H9 (cell line): ENCODE results near the gene RAD54L. TPM values are rescaled to one million over a fixed set of nuclear protein-coding genes. Genes with fewer than 3 reads are reported as not detected.

ENCODE experiments used
- DNase-seq: peaks from one replicate; pipeline ENCODE4 v3.0.0-alpha.2; 2017
- H2AFZ ChIP-seq: one replicate; pipeline ENCODE4 v1.6.1; 2013; ENCODE audit warnings: mild to moderate bottlenecking, low read length, control low read depth, moderate library complexity
- H2AK5ac ChIP-seq: 2 replicates; pipeline ENCODE4 v1.6.1; 2013; ENCODE audit warnings: low read length, control low read depth, mixed read lengths; ENCODE audit not compliant: insufficient read length
- H2BK120ac ChIP-seq: one replicate; pipeline ENCODE4 v1.6.1; 2013; ENCODE audit warnings: low read depth, mild to moderate bottlenecking, low read length, control low read depth, inconsistent platforms; ENCODE audit not compliant: poor library complexity, severe bottlenecking
- H2BK12ac ChIP-seq: 2 replicates; pipeline ENCODE4 v1.6.1; 2013; ENCODE audit warnings: low read length, control low read depth, mixed read lengths, low read depth; ENCODE audit not compliant: insufficient read length
- H2BK15ac ChIP-seq: 2 replicates; pipeline ENCODE4 v1.6.1; 2013; ENCODE audit warnings: low read depth, low read length, control low read depth
- H2BK20ac ChIP-seq: one replicate; pipeline ENCODE4 v1.6.1; 2013; ENCODE audit warnings: low read depth, mild to moderate bottlenecking, low read length, control low read depth, inconsistent platforms; ENCODE audit not compliant: poor library complexity, severe bottlenecking
- H2BK5ac ChIP-seq: 2 replicates; pipeline ENCODE4 v1.6.1; 2013; ENCODE audit warnings: low read length, control low read depth, mixed read lengths; ENCODE audit not compliant: insufficient read length
- H3K14ac ChIP-seq: 2 replicates; pipeline ENCODE4 v1.6.1; 2013; ENCODE audit warnings: low read length, control low read depth; ENCODE audit not compliant: insufficient read depth
- H3K18ac ChIP-seq: 2 replicates; pipeline ENCODE4 v1.6.1; 2013; ENCODE audit warnings: low read depth, mild to moderate bottlenecking, mixed read lengths, low read length, control low read depth; ENCODE audit not compliant: insufficient read length
- H3K23ac ChIP-seq: 2 replicates; pipeline ENCODE4 v1.6.1; 2013; ENCODE audit warnings: low read length, control low read depth, mixed read lengths, low read depth; ENCODE audit not compliant: insufficient read length
- H3K23me2 ChIP-seq: 2 replicates; pipeline ENCODE4 v1.6.1; 2013; ENCODE audit warnings: low read depth, mild to moderate bottlenecking, mixed read lengths, low read length, control low read depth; ENCODE audit not compliant: insufficient read length, poor library complexity, severe bottlenecking
- H3K27ac ChIP-seq: 2 replicates; pipeline ENCODE4 v1.5.1; 2013; ENCODE audit warnings: low read length, control low read depth, mixed read lengths, low read depth; ENCODE audit not compliant: insufficient read length
- H3K27me3 ChIP-seq: 2 replicates; pipeline ENCODE4 v1.6.1; 2013; ENCODE audit warnings: low read length, control low read depth, inconsistent platforms; ENCODE audit not compliant: insufficient read depth
- H3K4ac ChIP-seq: 2 replicates; pipeline ENCODE4 v1.6.1; 2013; ENCODE audit warnings: low read depth, mild to moderate bottlenecking, control low read depth, inconsistent platforms, low read length, moderate library complexity
- H3K4me1 ChIP-seq: 2 replicates; pipeline ENCODE4 v1.6.1; 2013; ENCODE audit warnings: low read length, control low read depth, inconsistent platforms; ENCODE audit not compliant: insufficient read depth
- H3K4me2 ChIP-seq: 2 replicates; pipeline ENCODE4 v1.6.1; 2013; ENCODE audit warnings: low read length, control low read depth, mixed read lengths; ENCODE audit not compliant: insufficient read length, insufficient read depth
- H3K56ac ChIP-seq: 2 replicates; pipeline ENCODE4 v1.6.1; 2013; ENCODE audit warnings: low read depth, mild to moderate bottlenecking, mixed read lengths, low read length, control low read depth; ENCODE audit not compliant: insufficient read length
- H3K79me1 ChIP-seq: 2 replicates; pipeline ENCODE4 v1.6.1; 2013; ENCODE audit warnings: low read depth, mild to moderate bottlenecking, moderate library complexity, low read length, control low read depth, inconsistent platforms; ENCODE audit not compliant: insufficient read depth, poor library complexity, severe bottlenecking
- H3K79me2 ChIP-seq: 2 replicates; pipeline ENCODE4 v1.6.1; 2013; ENCODE audit warnings: low read length, control low read depth, inconsistent platforms; ENCODE audit not compliant: insufficient read depth
- H3K9ac ChIP-seq: 2 replicates; pipeline ENCODE4 v1.6.1; 2013; ENCODE audit warnings: low read length, control low read depth, mixed read lengths; ENCODE audit not compliant: insufficient read length; ENCODE audit errors: extremely low read depth
- H3K9me3 ChIP-seq: one replicate; pipeline ENCODE4 v1.6.1; 2013; ENCODE audit warnings: low read depth, low read length, inconsistent platforms; ENCODE audit not compliant: control insufficient read depth
- H3T11ph ChIP-seq: one replicate; pipeline ENCODE4 v1.6.1; 2013; ENCODE audit warnings: mild to moderate bottlenecking, low read length, control low read depth, inconsistent platforms
- H4K20me1 ChIP-seq: one replicate; pipeline ENCODE4 v1.6.1; 2013; ENCODE audit not compliant: control insufficient read depth, insufficient read length, insufficient read depth
- H4K5ac ChIP-seq: 2 replicates; pipeline ENCODE4 v1.6.1; 2013; ENCODE audit warnings: low read depth, mild to moderate bottlenecking, mixed read lengths, low read length, control low read depth; ENCODE audit not compliant: insufficient read length
- H4K8ac ChIP-seq: replicated peaks from 2 replicates; pipeline ENCODE4 v1.6.1; 2013; ENCODE audit warnings: low read length, control low read depth, mixed read lengths, low read depth; ENCODE audit not compliant: insufficient read length
- H4K91ac ChIP-seq: 2 replicates; pipeline ENCODE4 v1.6.1; 2013; ENCODE audit warnings: low read depth, mild to moderate bottlenecking, moderate library complexity, mixed read lengths, low read length, control low read depth; ENCODE audit not compliant: insufficient read length
- H3K27ac Mint-ChIP-seq, 3 experiments: 2 replicates in 2 of 3; 3 replicates in 1 of 3; pipeline ENCODE4 v1.8.0; 2020 to 2021; ENCODE audit warnings: mixed read lengths in 3 of 3, mild to moderate bottlenecking in 1 of 3, moderate library complexity in 1 of 3
- H3K27me3 Mint-ChIP-seq: 2 replicates; pipeline ENCODE4 v1.8.0; 2021; ENCODE audit warnings: low read depth, mild to moderate bottlenecking, moderate library complexity, mixed read lengths
- H3K36me3 Mint-ChIP-seq, 3 experiments: 2 replicates in 2 of 3; 3 replicates in 1 of 3; pipeline ENCODE4 v1.8.0; 2020 to 2021; ENCODE audit warnings: low read depth in 3 of 3, mixed read lengths in 3 of 3; ENCODE audit not compliant: insufficient read depth in 1 of 3
- H3K4me1 Mint-ChIP-seq, 2 experiments: 2 replicates each; pipeline ENCODE4 v1.8.0; 2020; ENCODE audit warnings: mixed read lengths in 2 of 2
- H3K4me3 Mint-ChIP-seq, 2 experiments: 2 replicates in 1 of 2; 3 replicates in 1 of 2; pipeline ENCODE4 v1.8.0; 2020 to 2021; ENCODE audit warnings: mild to moderate bottlenecking in 2 of 2, mixed read lengths in 2 of 2, moderate library complexity in 1 of 2
- H3K9me3 Mint-ChIP-seq, 2 experiments: 2 replicates in 1 of 2; 3 replicates in 1 of 2; pipeline ENCODE4 v1.8.0; 2020; ENCODE audit warnings: mild to moderate bottlenecking in 2 of 2, mixed read lengths in 2 of 2, moderate library complexity in 1 of 2
- WGBS: extraction: QIAGEN DNeasy Blood & Tissue Kit; methylation state at CpG from one replicate; pipeline ENCODE4 v1.1.7; 2013; ENCODE audit warnings: missing lambda C conversion rate, low lambda C conversion rate, mixed read lengths; ENCODE audit not compliant: insufficient read length; ENCODE audit errors: extremely low coverage; 5-methylcytosine and 5-hydroxymethylcytosine counted together
- total RNA-seq: library from RNA; stranded (reverse); gene quantifications from 2 replicates; pipeline ENCODE4 v1.2.1, GENCODE V29; 2021
- TF ChIP-seq, protein P1 (sequence below): fragments of 200-600 bp; sonication (generic); conservative IDR thresholded peaks from 3 replicates; pipeline ENCODE4 v1.8.0; 2021; ENCODE audit warnings: antibody characterized with exemption, mild to moderate bottlenecking

Gene RAD54L
- total RNA-seq, 1 experiment from 2014 or later, result 43.4 TPM

DNA sequence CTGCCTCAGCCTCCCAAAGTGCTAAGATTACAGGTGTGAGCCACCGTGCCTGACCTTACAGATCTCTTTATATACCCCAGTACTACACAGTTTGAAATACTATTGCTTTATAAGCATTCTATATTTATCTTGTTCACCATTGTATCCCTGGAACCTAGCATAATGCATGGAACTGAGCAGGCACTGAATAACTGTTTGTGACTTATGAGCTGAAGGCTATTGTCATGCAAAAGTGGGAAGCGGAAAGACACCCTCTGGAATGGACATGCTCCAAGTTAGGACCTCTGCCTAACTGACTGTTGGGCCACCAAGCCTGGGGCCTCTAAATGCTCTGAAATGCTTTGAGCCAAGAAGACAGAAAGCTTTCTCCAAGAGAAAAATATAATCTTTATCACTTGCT, 47.7 kb downstream of the RAD54L start:
- H3K9me3 Mint-ChIP-seq, result no peaks in the 10 kb centered on the region
- Histone ChIP-seq H3K18ac (no peak overlapping the region), H3K56ac (no peak overlapping the region), H3K79me1 (no peaks in the 10 kb centered on the region), H2AK5ac (no peak overlapping the region), H3K27ac (no peak overlapping the region), H2BK20ac (no peak overlapping the region), H2BK12ac (no peak overlapping the region), H3T11ph (no peak overlapping the region), H3K27me3 (no peaks in the 10 kb centered on the region), H3K4me1 (no peaks in the 10 kb centered on the region; the same call in 1 of the 2 replicates), H4K20me1 (no peaks in the 10 kb centered on the region), H2BK120ac (no peak overlapping the region), H3K9me3 (no peaks in the 10 kb centered on the region), H2AFZ (no peak overlapping the region), H4K91ac (no peak overlapping the region), H2BK5ac (no peak overlapping the region), H3K23me2 (no peaks in the 10 kb centered on the region), H4K8ac (no peak overlapping the region), H3K79me2 (no peaks in the 10 kb centered on the region; the same call in 1 of the 2 replicates), H3K23ac (no peak overlapping the region), H4K5ac (no peak overlapping the region), H3K14ac (no peak overlapping the region), H2BK15ac (no peak overlapping the region), H3K9ac (no peak overlapping the region), H3K4me2 (no peak overlapping the region), H3K4ac (no peak overlapping the region)
- H3K4me1 Mint-ChIP-seq, result peaks cover 15 to 20% of the 10 kb centered on the region in 2 experiments
- TF ChIP-seq, protein P1, sequence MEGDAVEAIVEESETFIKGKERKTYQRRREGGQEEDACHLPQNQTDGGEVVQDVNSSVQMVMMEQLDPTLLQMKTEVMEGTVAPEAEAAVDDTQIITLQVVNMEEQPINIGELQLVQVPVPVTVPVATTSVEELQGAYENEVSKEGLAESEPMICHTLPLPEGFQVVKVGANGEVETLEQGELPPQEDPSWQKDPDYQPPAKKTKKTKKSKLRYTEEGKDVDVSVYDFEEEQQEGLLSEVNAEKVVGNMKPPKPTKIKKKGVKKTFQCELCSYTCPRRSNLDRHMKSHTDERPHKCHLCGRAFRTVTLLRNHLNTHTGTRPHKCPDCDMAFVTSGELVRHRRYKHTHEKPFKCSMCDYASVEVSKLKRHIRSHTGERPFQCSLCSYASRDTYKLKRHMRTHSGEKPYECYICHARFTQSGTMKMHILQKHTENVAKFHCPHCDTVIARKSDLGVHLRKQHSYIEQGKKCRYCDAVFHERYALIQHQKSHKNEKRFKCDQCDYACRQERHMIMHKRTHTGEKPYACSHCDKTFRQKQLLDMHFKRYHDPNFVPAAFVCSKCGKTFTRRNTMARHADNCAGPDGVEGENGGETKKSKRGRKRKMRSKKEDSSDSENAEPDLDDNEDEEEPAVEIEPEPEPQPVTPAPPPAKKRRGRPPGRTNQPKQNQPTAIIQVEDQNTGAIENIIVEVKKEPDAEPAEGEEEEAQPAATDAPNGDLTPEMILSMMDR, result no peak
- DNase-seq, result no peak
- H3K4me3 Mint-ChIP-seq, result no peak overlapping the region
- H3K27ac Mint-ChIP-seq, result no peak overlapping the region
- no peaks in the 10 kb centered on the region for H3K27me3 Mint-ChIP-seq
- peaks cover 23 to 45% (median 36%) of the 10 kb centered on the region in 3 experiments for H3K36me3 Mint-ChIP-seq
- no CpG with 5 or more reads among the region's 2 CpGs for WGBS
